ENCODE measurements around the gene DOLPP1.

DNA sequence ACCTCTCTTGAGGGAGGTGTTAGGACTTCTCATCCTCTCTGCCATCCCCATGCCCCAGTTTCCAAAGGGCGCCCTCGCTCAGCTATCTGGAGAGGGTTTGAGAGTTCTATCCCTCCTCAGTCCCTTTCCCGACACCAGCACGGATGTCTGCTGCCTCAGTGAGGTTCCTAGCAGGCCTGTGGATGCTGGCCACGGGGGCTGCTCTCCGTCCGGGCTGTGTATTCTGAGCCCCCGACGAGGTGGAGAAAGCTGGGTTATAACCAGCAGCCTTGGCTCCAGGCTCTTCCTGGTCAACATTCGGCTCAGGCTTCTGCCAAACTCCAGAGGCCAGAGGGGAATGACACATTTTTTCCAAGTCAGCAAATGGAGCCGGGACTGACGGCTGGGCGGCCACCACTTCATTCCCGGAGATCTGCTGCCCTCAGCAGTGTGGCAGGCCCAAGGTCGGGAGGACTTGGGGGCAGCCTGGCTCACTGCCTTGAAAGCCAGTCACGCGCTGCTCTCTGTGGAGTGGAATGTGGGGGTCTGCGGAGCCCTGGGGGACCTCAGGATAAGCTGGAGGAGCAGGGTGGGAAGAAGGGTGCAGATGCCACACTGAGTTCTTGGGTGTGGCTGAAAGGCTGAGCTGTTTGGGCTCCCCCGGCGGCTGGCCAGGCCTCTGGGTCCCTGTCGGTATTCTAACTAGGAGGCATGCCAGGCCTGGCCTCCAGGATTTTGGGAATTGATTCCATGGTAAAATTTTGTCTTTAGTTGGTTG is 57.7 kb downstream of the DOLPP1 start:
- TF ChIP-seq, protein P1, sequence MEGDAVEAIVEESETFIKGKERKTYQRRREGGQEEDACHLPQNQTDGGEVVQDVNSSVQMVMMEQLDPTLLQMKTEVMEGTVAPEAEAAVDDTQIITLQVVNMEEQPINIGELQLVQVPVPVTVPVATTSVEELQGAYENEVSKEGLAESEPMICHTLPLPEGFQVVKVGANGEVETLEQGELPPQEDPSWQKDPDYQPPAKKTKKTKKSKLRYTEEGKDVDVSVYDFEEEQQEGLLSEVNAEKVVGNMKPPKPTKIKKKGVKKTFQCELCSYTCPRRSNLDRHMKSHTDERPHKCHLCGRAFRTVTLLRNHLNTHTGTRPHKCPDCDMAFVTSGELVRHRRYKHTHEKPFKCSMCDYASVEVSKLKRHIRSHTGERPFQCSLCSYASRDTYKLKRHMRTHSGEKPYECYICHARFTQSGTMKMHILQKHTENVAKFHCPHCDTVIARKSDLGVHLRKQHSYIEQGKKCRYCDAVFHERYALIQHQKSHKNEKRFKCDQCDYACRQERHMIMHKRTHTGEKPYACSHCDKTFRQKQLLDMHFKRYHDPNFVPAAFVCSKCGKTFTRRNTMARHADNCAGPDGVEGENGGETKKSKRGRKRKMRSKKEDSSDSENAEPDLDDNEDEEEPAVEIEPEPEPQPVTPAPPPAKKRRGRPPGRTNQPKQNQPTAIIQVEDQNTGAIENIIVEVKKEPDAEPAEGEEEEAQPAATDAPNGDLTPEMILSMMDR (IDR thresholded peaks at IDR 0.05): no peak
- peak in 1 of 2 donors; percentile 27 for TF ChIP-seq POLR2A (IDR thresholded peaks at IDR 0.05)
